ENCODE data around the gene FAM107A. TPM values are rescaled to one million over a fixed set of nuclear protein-coding genes. Genes with fewer than 3 reads are reported as not detected.

FAM107A gene
- total RNA-seq, 1 donor = not detected

DNA sequence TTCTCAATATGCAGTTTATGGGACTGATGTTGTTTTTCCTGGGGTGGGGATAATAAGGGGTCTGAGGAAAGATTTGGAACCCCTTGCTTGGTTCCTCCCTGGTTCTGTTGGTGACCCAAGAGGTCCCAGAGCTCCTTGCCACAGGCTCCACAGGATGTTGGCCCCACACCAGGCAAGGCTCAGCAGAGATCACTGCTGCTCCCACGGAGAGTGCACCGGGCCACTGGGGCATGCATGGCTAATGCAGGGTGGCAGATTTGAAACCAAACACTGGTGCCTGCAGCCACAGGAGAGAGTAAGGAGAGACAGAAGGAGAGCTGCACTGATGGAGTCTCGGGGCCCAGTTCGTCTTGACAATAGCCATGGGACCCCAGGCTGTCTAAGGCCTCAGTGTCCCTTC is 2.5 kb downstream of the FAM107A start:
- no peak overlapping the region for H3K4me3 ChIP-seq (ENCODE audit: low read depth, low read length)
- TF ChIP-seq CTCF (IDR thresholded peaks at IDR 0.05; ENCODE audit: insufficient read depth, low read depth, low read length) = no peak
- no peak for DNase-seq (ENCODE audit: low read depth)

DNA sequence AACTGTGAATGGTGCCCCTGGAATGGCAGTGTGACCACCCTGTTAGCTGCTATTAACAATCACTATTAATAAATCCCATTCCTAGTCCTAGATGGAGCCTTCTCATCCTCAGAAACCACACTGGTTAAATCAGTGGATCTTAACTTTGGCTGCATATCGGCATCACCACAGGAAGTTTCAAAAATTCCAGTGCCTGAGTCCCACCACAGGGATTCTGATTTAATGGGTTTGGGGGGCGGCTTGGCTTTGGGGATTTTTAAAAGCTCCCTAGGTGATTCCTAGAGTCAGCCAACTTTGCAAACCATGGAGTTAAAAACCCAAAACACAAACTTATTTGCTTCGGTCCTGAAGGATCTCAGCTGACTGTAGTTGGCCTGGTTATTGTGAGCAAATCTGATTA is 3.1 kb downstream of the FAM107A start:
- no peak for TF ChIP-seq CTCF (IDR thresholded peaks at IDR 0.05; ENCODE audit: insufficient read depth, low read depth, low read length)
- no peak for DNase-seq (ENCODE audit: low read depth)
- no peak overlapping the region for H3K4me3 ChIP-seq (ENCODE audit: low read depth, low read length)

DNA sequence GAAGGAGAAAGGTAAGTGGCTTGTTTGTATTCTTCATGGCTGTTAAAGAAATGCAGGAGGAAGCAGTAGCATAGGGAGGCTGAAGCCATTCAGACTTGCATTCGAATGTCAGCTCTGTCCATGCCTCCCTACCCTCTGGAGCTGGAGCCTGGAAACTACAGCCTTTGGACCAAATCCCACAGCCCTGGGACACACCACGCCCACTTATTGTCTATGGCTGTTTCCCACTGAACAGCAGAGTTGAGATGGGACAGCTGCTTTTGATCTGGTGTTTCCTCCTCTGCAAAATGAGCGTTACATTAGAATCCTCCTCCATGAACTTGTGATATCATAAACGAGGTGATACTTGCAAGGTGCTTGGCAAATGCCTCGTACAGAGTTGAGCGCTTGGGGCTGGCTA is 3.6 kb downstream of the FAM107A start:
- no peak overlapping the region for H3K4me3 ChIP-seq (ENCODE audit: low read depth, low read length)
- DNase-seq (ENCODE audit: low read depth) = no peak
- TF ChIP-seq CTCF (IDR thresholded peaks at IDR 0.05; ENCODE audit: insufficient read depth, low read depth, low read length) = no peak

DNA sequence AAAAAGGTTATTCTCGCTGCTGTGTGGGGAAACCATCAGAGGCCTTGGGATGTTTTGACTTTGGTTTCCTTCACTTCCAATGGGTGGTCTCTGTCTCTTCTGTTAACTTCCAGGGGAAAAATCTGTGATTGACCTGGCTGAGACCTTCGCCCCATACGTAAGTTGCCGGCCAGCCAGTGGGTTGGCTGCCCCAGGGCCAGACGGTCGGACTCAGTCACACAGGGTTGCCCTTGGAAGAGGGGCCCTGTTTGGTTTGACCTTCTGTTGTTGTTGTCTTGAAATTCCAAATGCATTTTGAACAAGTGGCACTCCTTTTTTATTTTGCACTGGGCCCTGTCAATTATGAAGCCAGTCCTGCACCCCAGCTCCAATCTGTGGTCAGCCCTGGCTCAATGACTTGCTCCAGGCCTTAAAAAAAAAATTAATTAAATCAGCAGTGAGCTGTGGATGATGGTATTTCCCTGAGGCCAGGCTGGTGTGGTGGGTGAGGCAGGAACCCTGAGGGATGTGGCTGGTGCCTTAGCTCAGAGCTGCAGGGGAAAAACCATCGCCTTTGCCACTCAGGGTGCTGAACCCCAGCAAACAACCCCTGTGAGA is 4.5 kb downstream of the FAM107A start:
- no peak overlapping the region for H3K4me3 ChIP-seq (ENCODE audit: low read depth, low read length)
- DNase-seq (ENCODE audit: low read depth) = no peak
- TF ChIP-seq CTCF (IDR thresholded peaks at IDR 0.05; ENCODE audit: insufficient read depth, low read depth, low read length) = no peak

DNA sequence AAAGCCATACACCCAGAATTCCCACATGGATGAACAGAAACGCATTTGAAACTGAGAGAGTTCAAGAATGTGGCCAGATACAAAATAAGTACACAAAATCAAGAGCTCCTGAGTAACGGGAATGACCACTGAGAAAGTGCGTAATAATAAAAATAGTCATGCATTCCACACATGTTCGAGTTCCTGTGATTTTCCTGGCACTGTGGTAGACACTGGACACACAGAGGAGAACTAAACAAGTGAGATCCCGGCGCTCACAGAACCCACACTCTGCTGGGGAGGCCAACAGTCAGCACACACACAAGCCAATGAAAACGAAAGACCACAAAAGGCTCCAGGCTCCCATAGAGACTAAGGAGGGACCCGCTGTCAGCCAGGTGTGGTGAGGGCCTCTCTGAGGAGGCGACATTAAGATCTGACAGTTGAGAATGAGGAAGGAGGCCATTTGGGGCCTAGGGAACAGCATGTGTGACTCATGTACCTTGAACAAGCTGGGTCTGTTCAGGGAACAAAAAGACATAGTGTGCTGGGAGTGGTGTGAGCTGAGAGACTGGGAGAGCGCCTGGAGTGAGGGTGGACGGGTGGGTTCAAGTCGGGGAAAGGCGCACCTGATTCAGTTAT is 5.1 kb downstream of the FAM107A start:
- H3K4me3 ChIP-seq (ENCODE audit: low read depth, low read length) = no peak overlapping the region
- DNase-seq (ENCODE audit: low read depth) = no peak
- no peak for TF ChIP-seq CTCF (IDR thresholded peaks at IDR 0.05; ENCODE audit: insufficient read depth, low read depth, low read length)

DNA sequence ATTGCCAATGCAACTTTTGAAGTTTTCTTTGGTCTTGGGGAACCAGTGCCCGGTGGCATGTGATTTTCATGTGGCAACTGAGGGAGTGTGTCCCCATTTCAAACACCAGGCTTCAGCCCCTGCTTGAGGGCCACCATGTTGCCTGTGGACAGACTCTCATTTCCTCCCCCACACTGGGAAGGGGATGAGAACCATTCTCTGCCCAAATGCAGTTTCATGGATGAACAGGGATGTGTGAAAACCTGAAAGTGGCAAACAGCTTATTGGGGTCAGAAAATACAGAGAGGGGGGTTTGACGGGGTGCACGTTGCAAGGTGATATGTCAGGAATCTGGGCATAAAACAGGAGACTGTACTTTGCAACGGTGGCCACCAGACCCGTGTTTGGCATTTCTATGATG is 6.3 kb downstream of the FAM107A start:
- DNase-seq (ENCODE audit: low read depth) = no peak
- no peak for TF ChIP-seq CTCF (IDR thresholded peaks at IDR 0.05; ENCODE audit: insufficient read depth, low read depth, low read length)
- no peak overlapping the region for H3K4me3 ChIP-seq (ENCODE audit: low read depth, low read length)
